SU-DHL-6 (cell line): ENCODE measurements around the gene MAN2A1.

Experiments used
- H2AFZ ChIP-seq: fragments of 200-600 bp; sonication (generic); 2 replicates; pipeline ENCODE4 v1.6.1; 2014; ENCODE audit warnings: low read depth, mild to moderate bottlenecking, moderate library complexity, mixed read lengths, antibody characterized with exemption, low read length; ENCODE audit not compliant: severe bottlenecking
- H3F3A ChIP-seq: fragments of 200-600 bp; shearing (Covaris generic); 2 replicates; pipeline ENCODE4 v1.6.0; 2016; ENCODE audit warnings: antibody characterized with exemption, mild to moderate bottlenecking; ENCODE audit not compliant: insufficient read depth
- H3K27ac ChIP-seq: fragments of 200-600 bp; sonication (generic); 2 replicates; pipeline ENCODE4 v1.5.1; 2016; ENCODE audit warnings: low read depth, mild to moderate bottlenecking, low read length, moderate library complexity, mixed read lengths
- H3K27me3 ChIP-seq: fragments of 200-600 bp; sonication (generic), shearing (Covaris generic); 2 replicates; pipeline ENCODE4 v1.6.0; 2014; ENCODE audit warnings: mild to moderate bottlenecking, low read length
- H3K36me3 ChIP-seq: fragments of 200-600 bp; sonication (generic); 2 replicates; pipeline ENCODE4 v1.6.1; 2014; ENCODE audit warnings: mild to moderate bottlenecking, low read length, mixed read lengths
- H3K4me2 ChIP-seq: fragments of 300-600, 200-600 bp; shearing (Covaris generic), sonication (generic); 2 replicates; pipeline ENCODE4 v1.6.0; 2014; ENCODE audit warnings: low read length, low read depth, mild to moderate bottlenecking; ENCODE audit not compliant: poor library complexity, severe bottlenecking
- H3K4me3 ChIP-seq: fragments of 200-600 bp; sonication (generic); 2 replicates; pipeline ENCODE4 v1.5.1; 2014; ENCODE audit warnings: antibody characterized with exemption, low read length, mild to moderate bottlenecking, mixed read lengths; ENCODE audit not compliant: insufficient read depth, poor library complexity, severe bottlenecking
- H3K79me2 ChIP-seq: fragments of 200-600 bp; sonication (generic); 2 replicates; pipeline ENCODE4 v1.6.1; 2014; ENCODE audit warnings: mild to moderate bottlenecking, low read length, moderate library complexity; ENCODE audit not compliant: insufficient read depth
- H3K9ac ChIP-seq: fragments of 200-600 bp; sonication (generic); 2 replicates; pipeline ENCODE4 v1.7.0; 2014; ENCODE audit warnings: mild to moderate bottlenecking, low read length
- H3K9me2 ChIP-seq: fragments of 200-600 bp; sonication (generic); replicated peaks from 2 replicates; pipeline ENCODE4 v1.6.1; 2014; ENCODE audit warnings: low read length; ENCODE audit not compliant: insufficient read depth
- H3K9me3 ChIP-seq: fragments of 200-600 bp; sonication (generic); 2 replicates; pipeline ENCODE4 v1.6.1; 2014; ENCODE audit warnings: low read length, mixed read lengths; ENCODE audit not compliant: insufficient read depth
- H4K20me1 ChIP-seq: fragments of 200-600 bp; sonication (generic); 2 replicates; pipeline ENCODE4 v1.6.1; 2014; ENCODE audit warnings: low read depth, mild to moderate bottlenecking, antibody characterized with exemption, low read length, moderate library complexity, mixed read lengths
- EZH2phosphoT487 ChIP-seq: fragments of 200-600 bp; sonication (generic), shearing (Covaris generic); conservative IDR thresholded peaks from 2 replicates; pipeline ENCODE4 v1.6.1; 2018; ENCODE audit warnings: mild to moderate bottlenecking, antibody characterized with exemption, low read length, moderate library complexity, mixed read lengths
- TF ChIP-seq, protein P1 (sequence below): fragments of 200-600 bp; sonication (generic); IDR thresholded peaks from one replicate; pipeline ENCODE4 v1.5.1; 2017; ENCODE audit warnings: antibody characterized with exemption, mild to moderate bottlenecking, low read length, moderate library complexity; ENCODE audit not compliant: insufficient read depth, poor library complexity, severe bottlenecking

The MAN2A1 gene

DNA sequence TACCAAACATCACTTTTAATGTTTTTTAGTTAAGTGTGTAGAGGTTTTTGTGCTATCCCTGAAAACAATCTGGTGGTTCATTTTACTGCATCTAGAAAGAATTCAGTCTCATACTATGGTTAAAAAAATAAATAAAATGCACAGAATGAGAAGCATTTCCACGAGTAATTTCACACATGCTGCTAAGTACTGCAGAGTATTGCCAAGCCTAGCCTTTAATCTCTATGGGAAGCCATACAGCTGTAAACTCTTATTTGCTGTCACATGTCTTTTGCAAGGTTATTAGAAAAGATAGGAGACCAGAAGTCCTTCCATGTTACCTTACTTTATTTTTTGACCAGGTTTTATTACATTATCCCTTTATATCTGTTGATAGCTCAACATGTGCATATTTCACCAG lies 37.6 kb upstream of the MAN2A1 start:
- H3F3A ChIP-seq, result no peaks in the 10 kb centered on the region
- no peaks in the 10 kb centered on the region for H4K20me1 ChIP-seq
- no peak overlapping the region for H3K27ac ChIP-seq
- H3K9ac ChIP-seq, result no peak overlapping the region
- H3K4me2 ChIP-seq, result no peak overlapping the region
- no peak overlapping the region for H3K4me3 ChIP-seq
- no peaks in the 10 kb centered on the region for H3K27me3 ChIP-seq
- H3K36me3 ChIP-seq, result no peaks in the 10 kb centered on the region
- no peaks in the 10 kb centered on the region for H3K9me2 ChIP-seq
- no peaks in the 10 kb centered on the region for H3K9me3 ChIP-seq
- TF ChIP-seq, protein P1, sequence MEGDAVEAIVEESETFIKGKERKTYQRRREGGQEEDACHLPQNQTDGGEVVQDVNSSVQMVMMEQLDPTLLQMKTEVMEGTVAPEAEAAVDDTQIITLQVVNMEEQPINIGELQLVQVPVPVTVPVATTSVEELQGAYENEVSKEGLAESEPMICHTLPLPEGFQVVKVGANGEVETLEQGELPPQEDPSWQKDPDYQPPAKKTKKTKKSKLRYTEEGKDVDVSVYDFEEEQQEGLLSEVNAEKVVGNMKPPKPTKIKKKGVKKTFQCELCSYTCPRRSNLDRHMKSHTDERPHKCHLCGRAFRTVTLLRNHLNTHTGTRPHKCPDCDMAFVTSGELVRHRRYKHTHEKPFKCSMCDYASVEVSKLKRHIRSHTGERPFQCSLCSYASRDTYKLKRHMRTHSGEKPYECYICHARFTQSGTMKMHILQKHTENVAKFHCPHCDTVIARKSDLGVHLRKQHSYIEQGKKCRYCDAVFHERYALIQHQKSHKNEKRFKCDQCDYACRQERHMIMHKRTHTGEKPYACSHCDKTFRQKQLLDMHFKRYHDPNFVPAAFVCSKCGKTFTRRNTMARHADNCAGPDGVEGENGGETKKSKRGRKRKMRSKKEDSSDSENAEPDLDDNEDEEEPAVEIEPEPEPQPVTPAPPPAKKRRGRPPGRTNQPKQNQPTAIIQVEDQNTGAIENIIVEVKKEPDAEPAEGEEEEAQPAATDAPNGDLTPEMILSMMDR, result no peak
- no peak for TF ChIP-seq EZH2phosphoT487
- no peaks in the 10 kb centered on the region for H3K79me2 ChIP-seq
- no peak overlapping the region for H2AFZ ChIP-seq

DNA sequence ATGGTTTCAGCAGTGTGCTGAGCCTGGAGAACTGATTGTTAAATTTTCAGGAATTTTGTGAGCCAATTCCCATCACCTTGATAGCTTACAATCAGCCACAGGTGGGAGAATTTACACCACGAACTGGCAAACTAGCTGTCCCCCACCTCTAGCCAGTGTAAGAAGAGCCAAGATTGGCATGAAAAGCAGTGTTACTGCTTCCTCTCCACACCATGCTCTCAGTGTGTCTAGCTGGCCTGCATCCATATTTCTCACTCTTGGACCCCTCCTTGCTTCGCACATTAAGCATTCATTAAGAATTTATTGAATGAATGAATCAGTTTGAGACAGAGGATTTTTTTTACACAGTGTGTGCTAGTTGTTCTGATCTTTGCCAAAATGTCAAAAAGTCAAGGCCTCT lies 36.7 kb upstream of the MAN2A1 start:
- H3K9me3 ChIP-seq, result no peaks in the 10 kb centered on the region
- no peaks in the 10 kb centered on the region for H3K36me3 ChIP-seq
- no peak overlapping the region for H3K4me2 ChIP-seq
- H3K4me3 ChIP-seq, result no peak overlapping the region
- no peak for TF ChIP-seq EZH2phosphoT487
- TF ChIP-seq, protein P1, result no peak
- no peaks in the 10 kb centered on the region for H3K27me3 ChIP-seq
- H3K9ac ChIP-seq, result no peak overlapping the region
- H3F3A ChIP-seq, result no peaks in the 10 kb centered on the region
- no peak overlapping the region for H3K27ac ChIP-seq
- H2AFZ ChIP-seq, result no peak overlapping the region
- no peaks in the 10 kb centered on the region for H3K79me2 ChIP-seq
- no peaks in the 10 kb centered on the region for H4K20me1 ChIP-seq
- no peaks in the 10 kb centered on the region for H3K9me2 ChIP-seq

DNA sequence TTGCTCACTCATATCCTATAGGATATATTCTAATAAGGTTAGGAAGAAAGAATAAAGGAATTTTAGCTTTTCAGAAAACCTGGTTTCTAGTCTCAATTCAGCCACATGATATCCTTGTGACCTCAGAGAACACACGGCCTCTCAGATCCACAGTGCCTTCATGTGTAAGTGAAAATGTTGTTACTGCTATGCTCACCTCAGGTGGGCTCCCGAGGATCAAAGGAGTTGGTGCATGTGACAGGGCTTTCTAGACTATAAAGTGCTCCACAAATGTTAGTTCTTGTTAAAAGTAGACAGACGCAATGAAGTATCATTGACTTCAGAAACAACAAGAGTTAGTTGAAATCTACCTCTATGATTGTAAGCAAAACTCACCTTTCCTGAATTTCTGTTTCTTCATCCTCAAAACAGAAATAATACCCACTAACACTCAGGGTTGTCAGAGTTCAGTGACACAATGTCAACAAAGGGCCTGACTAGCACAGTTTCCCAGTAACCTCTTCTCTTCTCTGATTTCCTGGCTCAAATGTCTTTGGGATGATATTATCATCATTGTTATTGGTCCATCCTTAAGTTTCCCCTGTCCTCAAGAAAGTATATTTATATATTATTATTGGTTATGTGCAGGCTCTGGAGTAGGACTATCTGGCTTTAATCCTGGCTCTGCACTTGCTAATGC lies 36.0 kb upstream of the MAN2A1 start:
- Histone ChIP-seq H3K9me2 (no peaks in the 10 kb centered on the region), H3K4me2 (no peak overlapping the region), H3K27ac (no peak overlapping the region), H2AFZ (no peak overlapping the region), H3F3A (no peaks in the 10 kb centered on the region), H3K9me3 (no peaks in the 10 kb centered on the region), H3K4me3 (no peak overlapping the region), H3K9ac (no peak overlapping the region), H3K27me3 (no peaks in the 10 kb centered on the region), H4K20me1 (no peaks in the 10 kb centered on the region), H3K79me2 (no peaks in the 10 kb centered on the region), H3K36me3 (no peaks in the 10 kb centered on the region)
- TF ChIP-seq EZH2phosphoT487, result no peak
- TF ChIP-seq, protein P1, result no peak
